K562 (cell line): ENCODE data around the gene EMC6. TPM values are rescaled to one million over a fixed set of nuclear protein-coding genes. Genes with fewer than 3 reads are reported as not detected.
A peak's percentile ranks its signal among the peaks of the same experiment; 100 is the strongest.

Source experiments
- ATAC-seq: fragments of 200-7000 bp; cut with Tn5 transposase; 3 replicates; pipeline ENCODE4 v1.9.1; 2020; ENCODE audit warnings: moderate library complexity
- BruUV-seq: library from RNA; stranded (reverse); fragments of 400-500 nt; replicated peaks from 2 replicates; lab custom pipeline; 2021; lab: Mats Ljungman, UMichigan
- CTCF ChIA-PET: fragments of 300-600 bp; formaldehyde crosslinking; extraction: SDS; loops from one replicate; lab custom pipeline; 2021; ENCODE audit warnings: low intra/inter-chr PET ratio; lab: Yijun Ruan, JAX
- POLR2A ChIA-PET: fragments of 300-600, 350-650 bp; sonication (Branson Sonifier 250); formaldehyde crosslinking; extraction: SDS; loops from one replicate; lab custom pipeline; 2021; ENCODE audit warnings: antibody characterized with exemption, inconsistent platforms; lab: Yijun Ruan, JAX
- DNase-seq, 4 experiments: peaks; one replicate each; pipeline versions ENCODE4 v3.0.0 to v3.0.0-alpha.2; 2011 to 2018; ENCODE audit warnings: low spot score in 3 of 4, mixed read lengths in 3 of 4; ENCODE audit errors: extremely low read depth in 1 of 4
- FAIRE-seq: peaks from 2 replicates; lab custom pipeline; 2011; peaks lifted over from hg19 to GRCh38; lab: Jason Lieb, UNC
- H2AFZ ChIP-seq: 2 replicates; pipeline ENCODE4 v1.6.0; 2011; ENCODE audit warnings: low read depth, low read length, control low read depth, inconsistent platforms
- H3K27ac ChIP-seq: fragments of 200-600 bp; 3 replicates; pipeline ENCODE4 v1.8.0; 2011; ENCODE audit warnings: low read depth, mild to moderate bottlenecking, control low read depth, inconsistent platforms, low read length, moderate library complexity, mixed read lengths; ENCODE audit errors: extremely low read depth
- H3K27me3 ChIP-seq, 2 experiments: fragments of 300-600 bp in 1 of 2; 2 replicates in 1 of 2; 3 replicates in 1 of 2; pipeline versions ENCODE4 v1.6.0 to v1.8.0; 2011; ENCODE audit warnings: inconsistent platforms in 2 of 2, low read length in 2 of 2, mild to moderate bottlenecking in 1 of 2, mixed read lengths in 1 of 2, moderate library complexity in 1 of 2; ENCODE audit not compliant: control insufficient read depth in 2 of 2, insufficient read depth in 2 of 2
- H3K36me3 ChIP-seq: fragments of 300-600 bp; 3 replicates; pipeline ENCODE4 v1.8.0; 2011; ENCODE audit warnings: mild to moderate bottlenecking, low read length, inconsistent platforms; ENCODE audit not compliant: control insufficient read depth, insufficient read depth
- H3K4me1 ChIP-seq, 2 experiments: fragments of 200-600 bp in 1 of 2; replicated peaks in 1 of 2; 2 replicates in 1 of 2; 3 replicates in 1 of 2; pipeline versions ENCODE4 v1.5.1 to v1.8.0; 2011; ENCODE audit warnings: inconsistent platforms in 2 of 2, low read length in 2 of 2, mild to moderate bottlenecking in 1 of 2, mixed read lengths in 1 of 2, moderate library complexity in 1 of 2; ENCODE audit not compliant: control insufficient read depth in 2 of 2, insufficient read depth in 2 of 2
- H3K4me2 ChIP-seq: 2 replicates; pipeline ENCODE4 v1.6.1; 2011; ENCODE audit warnings: low read length, control low read depth, inconsistent platforms, mixed read lengths; ENCODE audit not compliant: insufficient read depth
- H3K4me3 ChIP-seq: fragments of 200-600 bp; sonication (generic), shearing (Covaris generic); 2 replicates; pipeline ENCODE4 v1.5.1; 2016; ENCODE audit warnings: control low read depth, inconsistent platforms
- H3K79me2 ChIP-seq: fragments of 200-600 bp; 3 replicates; pipeline ENCODE4 v1.8.0; 2011; ENCODE audit warnings: low read length, inconsistent platforms; ENCODE audit not compliant: control insufficient read depth, insufficient read depth
- H3K9ac ChIP-seq, 2 experiments: 2 replicates each; pipeline versions ENCODE4 v1.6.0 to v1.6.1; 2011; ENCODE audit warnings: low read depth in 2 of 2, low read length in 2 of 2, control low read depth in 1 of 2, inconsistent platforms in 1 of 2, mild to moderate bottlenecking in 1 of 2, mixed read lengths in 1 of 2; ENCODE audit not compliant: insufficient read depth in 1 of 2
- H3K9me1 ChIP-seq: one replicate; pipeline ENCODE4 v1.6.0; 2011; ENCODE audit warnings: inconsistent platforms, mild to moderate bottlenecking, low read length, moderate library complexity; ENCODE audit not compliant: control insufficient read depth, insufficient read depth
- H3K9me3 ChIP-seq: replicated peaks from 2 replicates; pipeline ENCODE4 v1.5.1; 2011; ENCODE audit warnings: low read depth, low read length, inconsistent platforms; ENCODE audit not compliant: control insufficient read depth, insufficient read depth
- H4K20me1 ChIP-seq: replicated peaks from 2 replicates; pipeline ENCODE4 v1.6.1; 2011; ENCODE audit warnings: low read length, inconsistent platforms, mixed read lengths; ENCODE audit not compliant: control insufficient read depth, insufficient read depth
- CCAR2 ChIP-seq: fragments of 200-400 bp; formaldehyde crosslinking; IDR thresholded peaks from 2 replicates; pipeline ENCODE4 v1.6.1; 2017; ENCODE audit warnings: mild to moderate bottlenecking, low read depth, low read length
- GABPB2 ChIP-seq: fragments of 250-450 bp; sonication (Bioruptor Pico); conservative IDR thresholded peaks from 2 replicates; pipeline ENCODE4 v1.5.1; 2021; ENCODE audit warnings: mild to moderate bottlenecking
- HCFC1 ChIP-seq: IDR thresholded peaks from 2 replicates; pipeline ENCODE4 v1.6.1; 2012; ENCODE audit warnings: low read depth, low read length, improper control_type of control experiment
- NCOA4 ChIP-seq: fragments of 450-650 bp; IDR thresholded peaks from 2 replicates; pipeline ENCODE4 v1.6.1; 2018; ENCODE audit warnings: mild to moderate bottlenecking; ENCODE audit not compliant: partially characterized antibody
- PYGO2 ChIP-seq: fragments of 450-650 bp; IDR thresholded peaks from 2 replicates; pipeline ENCODE4 v1.6.1; 2016; ENCODE audit warnings: mild to moderate bottlenecking, missing genetic modification characterization, moderate library complexity, missing compliant biosample characterization
- SFPQ ChIP-seq: fragments of 200-400 bp; formaldehyde crosslinking; IDR thresholded peaks from 2 replicates; pipeline ENCODE4 v1.6.1; 2017; ENCODE audit warnings: mild to moderate bottlenecking, low read depth, low read length, moderate library complexity
- SRSF1 ChIP-seq: fragments of 200-400 bp; formaldehyde crosslinking; IDR thresholded peaks from 2 replicates; pipeline ENCODE4 v1.6.1; 2017; ENCODE audit warnings: mild to moderate bottlenecking, low read depth, low read length, moderate library complexity
- SRSF9 ChIP-seq: fragments of 200-400 bp; formaldehyde crosslinking; IDR thresholded peaks from 2 replicates; pipeline ENCODE4 v1.6.1; 2017; ENCODE audit warnings: low read depth, low read length, borderline replicate concordance
- ZNF639 ChIP-seq, 2 experiments: fragments of 200-800 bp in 1 of 2; sonication (Bioruptor generic) in 1 of 2; sonication (generic) in 1 of 2; formaldehyde crosslinking in 1 of 2; IDR thresholded peaks in 1 of 2; conservative IDR thresholded peaks in 1 of 2; 2 replicates each; pipeline versions ENCODE4 v1.5.0 to v1.6.1; 2016 to 2020; ENCODE audit warnings: missing compliant biosample characterization in 1 of 2, missing genetic modification characterization in 1 of 2, missing genetic modification reagents in 1 of 2
- WGBS: fragments of 100-300 bp; shearing (Covaris generic); methylation state at CpG from one replicate; pipeline ENCODE4 v1.1.6; 2016; ENCODE audit warnings: low coverage, mixed read lengths; ENCODE audit not compliant: insufficient coverage; ENCODE audit errors: missing lambda C conversion rate; 5-methylcytosine and 5-hydroxymethylcytosine counted together
- in situ Hi-C: fragments of 300-500 bp; cut with MboI; formaldehyde crosslinking; loops from 4 replicates; pipeline ENCODE4 v1.15.0; 2018; ENCODE audit warnings: inconsistent platforms, mixed read lengths
- intact Hi-C: fragments of 100-400 bp; cut with micrococcal nuclease; formaldehyde crosslinking; loops from 2 replicates; pipeline ENCODE4 v1.14.2; 2022
- polyA plus RNA-seq, 8 experiments: library from polyadenylated mRNA; depleted of rRNA in 4 of 8; stranded (reverse) in 5 of 8; unstranded in 3 of 8; fragments of >200 nt; fragmentation: Nextera tagmentation in 2 of 8; fragmentation: Illumina TruSeq in 1 of 8; extraction: Ambion mirVana in 2 of 8; extraction: Trizol in 1 of 8; gene quantifications; 2 replicates each; pipeline versions ENCODE4 v1.2.1 to v1.2.3, GENCODE V29; 2011 to 2014; ENCODE audit warnings: inconsistent platforms in 1 of 8, missing spikeins in 1 of 8
- total RNA-seq, 7 experiments: library from RNA; depleted of rRNA in 6 of 7; stranded (reverse); fragments of >200 nt in 6 of 7; fragmentation: Illumina TruSeq in 2 of 7; extraction: Trizol in 2 of 7; gene quantifications; 2 replicates each; pipeline versions ENCODE4 v1.2.1 to v1.2.3, GENCODE V29; 2011 to 2021; ENCODE audit warnings: low replicate concordance in 1 of 7
- TF ChIP-seq, protein P1 (sequence below): fragments of 450-650 bp; formaldehyde crosslinking; IDR thresholded peaks from 2 replicates; pipeline ENCODE4 v1.4.0; 2020; ENCODE audit warnings: mild to moderate bottlenecking, mixed read lengths
- TF ChIP-seq, protein P2 (sequence below): fragments of 200-800 bp; sonication (Bioruptor generic); IDR thresholded peaks from 2 replicates; pipeline ENCODE4 v1.6.1; 2017; ENCODE audit warnings: missing genetic modification characterization, missing compliant biosample characterization
- TF ChIP-seq, protein P3 (sequence below), 2 experiments: fragments of 250-450 bp in 1 of 2; fragments of 450-650 bp in 1 of 2; sonication (Bioruptor Pico) in 1 of 2; IDR thresholded peaks; 2 replicates each; pipeline versions ENCODE4 v1.6.1 to v1.8.0; 2016 to 2021; ENCODE audit warnings: mild to moderate bottlenecking in 2 of 2, moderate library complexity in 2 of 2, missing compliant biosample characterization in 1 of 2, missing genetic modification characterization in 1 of 2

The EMC6 gene
- total and polyA plus RNA-seq, 9 of the 15 experiments (the other 6 are each of a cell fraction or from before 2014, with no cell fraction given) = 2.9 to 136 (median 24.9) TPM

DNA sequence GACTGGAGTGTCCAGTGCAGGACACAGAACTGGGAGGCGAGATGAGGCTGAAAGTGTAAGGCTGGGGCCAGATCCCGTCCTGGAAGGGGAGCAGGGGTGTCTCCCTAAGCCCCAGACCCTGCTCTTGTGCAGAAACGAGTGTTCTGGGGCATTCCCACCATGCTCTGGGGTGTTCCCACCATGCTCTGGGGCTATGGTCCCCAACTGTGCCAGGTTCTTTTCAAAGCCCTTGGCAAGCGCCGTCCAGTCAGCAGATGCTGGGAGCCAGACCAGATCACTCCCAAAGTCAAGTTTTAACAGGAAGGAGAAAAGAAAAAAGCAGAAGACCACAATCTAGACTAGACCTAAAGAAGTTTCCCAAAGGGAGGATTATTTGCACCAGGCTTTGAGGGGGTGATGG lies 2.8 kb upstream of the EMC6 start (continued):
- no peak for TF ChIP-seq CCAR2

GRCh38 chr17:3666516-3666915 lies 2.1 kb upstream of the EMC6 start:
- H3K27me3 ChIP-seq = no peaks in the 10 kb centered on the region
- no peak overlapping the region for H3K4me3 ChIP-seq
- in situ Hi-C loops (no loop called here), intact Hi-C loops (no loop called here)
- peaks cover 6 to 39% of the 10 kb centered on the region in 2 experiments; a peak in 4 of 5 replicates for H3K4me1 ChIP-seq
- H4K20me1 ChIP-seq = 0 out of 2 replicates have a peak, but pooled peaks cover 16% of the 10 kb centered on the region
- no peak overlapping the region for H3K27ac ChIP-seq
- POLR2A ChIA-PET = interaction anchor here (1.6 kb wide), 1 partner anchor 26 kb away, joined by 5 read pairs; no protein-coding TSS in a partner anchor
- peaks cover 20% of the 10 kb centered on the region for H3K79me2 ChIP-seq
- no peak overlapping the region for H2AFZ ChIP-seq
- peaks cover 6% of the 10 kb centered on the region for H3K9me1 ChIP-seq
- CTCF ChIA-PET = no interaction called here
- H3K9ac ChIP-seq = peak overlapping the region in 1 of 2 experiments; percentile 52; a peak in 2 of 4 replicates
- no TSS peak for BruUV-seq
- ATAC-seq (no peak), DNase-seq (no peak), FAIRE-seq (no peak)
- 75% methylated on average over 6 of the region's 6 CpGs for WGBS
- peaks cover 6% of the 10 kb centered on the region; the same call in 2 of the 3 replicates for H3K36me3 ChIP-seq
- no peak overlapping the region for H3K4me2 ChIP-seq
- H3K9me3 ChIP-seq = no peaks in the 10 kb centered on the region
- no peak for TF ChIP-seq NCOA4
- TF ChIP-seq SRSF9 = no peak
- TF ChIP-seq SFPQ = no peak
- TF ChIP-seq ZNF639 (CRISPR knock-in tag; conservative IDR thresholded peaks at IDR 0.05 in 1 of 2, IDR thresholded peaks at IDR 0.05 in 1 of 2) = no peak
- TF ChIP-seq, protein P1, sequence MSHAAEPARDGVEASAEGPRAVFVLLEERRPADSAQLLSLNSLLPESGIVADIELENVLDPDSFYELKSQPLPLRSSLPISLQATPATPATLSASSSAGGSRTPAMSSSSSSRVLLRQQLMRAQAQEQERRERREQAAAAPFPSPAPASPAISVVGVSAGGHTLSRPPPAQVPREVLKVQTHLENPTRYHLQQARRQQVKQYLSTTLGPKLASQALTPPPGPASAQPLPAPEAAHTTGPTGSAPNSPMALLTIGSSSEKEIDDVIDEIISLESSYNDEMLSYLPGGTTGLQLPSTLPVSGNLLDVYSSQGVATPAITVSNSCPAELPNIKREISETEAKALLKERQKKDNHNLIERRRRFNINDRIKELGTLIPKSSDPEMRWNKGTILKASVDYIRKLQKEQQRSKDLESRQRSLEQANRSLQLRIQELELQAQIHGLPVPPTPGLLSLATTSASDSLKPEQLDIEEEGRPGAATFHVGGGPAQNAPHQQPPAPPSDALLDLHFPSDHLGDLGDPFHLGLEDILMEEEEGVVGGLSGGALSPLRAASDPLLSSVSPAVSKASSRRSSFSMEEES (CRISPR knock-in tag) = no peak
- TF ChIP-seq PYGO2 (tag) = no peak
- TF ChIP-seq, protein P2, sequence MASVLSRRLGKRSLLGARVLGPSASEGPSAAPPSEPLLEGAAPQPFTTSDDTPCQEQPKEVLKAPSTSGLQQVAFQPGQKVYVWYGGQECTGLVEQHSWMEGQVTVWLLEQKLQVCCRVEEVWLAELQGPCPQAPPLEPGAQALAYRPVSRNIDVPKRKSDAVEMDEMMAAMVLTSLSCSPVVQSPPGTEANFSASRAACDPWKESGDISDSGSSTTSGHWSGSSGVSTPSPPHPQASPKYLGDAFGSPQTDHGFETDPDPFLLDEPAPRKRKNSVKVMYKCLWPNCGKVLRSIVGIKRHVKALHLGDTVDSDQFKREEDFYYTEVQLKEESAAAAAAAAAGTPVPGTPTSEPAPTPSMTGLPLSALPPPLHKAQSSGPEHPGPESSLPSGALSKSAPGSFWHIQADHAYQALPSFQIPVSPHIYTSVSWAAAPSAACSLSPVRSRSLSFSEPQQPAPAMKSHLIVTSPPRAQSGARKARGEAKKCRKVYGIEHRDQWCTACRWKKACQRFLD (CRISPR knock-in tag) = no peak
- TF ChIP-seq, protein P3, sequence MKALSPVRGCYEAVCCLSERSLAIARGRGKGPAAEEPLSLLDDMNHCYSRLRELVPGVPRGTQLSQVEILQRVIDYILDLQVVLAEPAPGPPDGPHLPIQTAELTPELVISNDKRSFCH (CRISPR knock-in tag; IDR thresholded peaks at IDR 0.05) = no peak
- TF ChIP-seq, protein P3 (tag; IDR thresholded peaks at IDR 0.05) = no peak
- TF ChIP-seq GABPB2 = no peak
- no peak for TF ChIP-seq SRSF1
- TF ChIP-seq HCFC1 = no peak
